HG03066 (cell line): Measurements from ENCODE around the gene AKNA.
"Not testable (repeated sequence)": the region's sequence is repeated elsewhere in the genome, so short reads cannot be mapped to it uniquely, and the experiment has no call there.

Source experiments
- ATAC-seq: cut with Tn5 transposase; IDR thresholded peaks from one replicate; pipeline ENCODE4 v1.9.1; 2021; ENCODE audit warnings: low read depth; ENCODE audit not compliant: unreplicated experiment

The AKNA gene

GRCh38 chr9:114328357-114328820 is 59.4 kb downstream of the AKNA start:
- not testable (repeated sequence) for ATAC-seq

- no peak for ATAC-seq
Observed at GRCh38 chr9:114327749-114328148, 60.0 kb downstream of the AKNA start.

GRCh38 chr9:114325684-114326254 is 62.0 kb downstream of the AKNA start:
- not testable (repeated sequence) for ATAC-seq

- ATAC-seq = not testable (repeated sequence)
Observed at GRCh38 chr9:114324965-114325364, 62.8 kb downstream of the AKNA start.

- no peak for ATAC-seq
Observed at GRCh38 chr9:114324492-114324891, 63.3 kb downstream of the AKNA start.

- ATAC-seq = not testable (repeated sequence)
Observed at GRCh38 chr9:114323849-114324248, 63.9 kb downstream of the AKNA start.

- ATAC-seq = not testable (repeated sequence)
Observed at GRCh38 chr9:114322831-114323531, 64.8 kb downstream of the AKNA start, which contains the start of gene ORM1. TSS of gene ORM1 (plus strand) at chr9:114323098. CDS start at chr9:114323134, 36 bp downstream.

- ATAC-seq = not testable (repeated sequence)
Observed at GRCh38 chr9:114322160-114322818, 65.5 kb downstream of the AKNA start.

- no peak for ATAC-seq
Observed at GRCh38 chr9:114321759-114322158, 66.0 kb downstream of the AKNA start.

GRCh38 chr9:114320710-114321109 is 67.1 kb downstream of the AKNA start:
- not testable (repeated sequence) for ATAC-seq

GRCh38 chr9:114319147-114319546 is 68.6 kb downstream of the AKNA start:
- no peak for ATAC-seq

- no peak for ATAC-seq
Observed at GRCh38 chr9:114318416-114318815, 69.4 kb downstream of the AKNA start.

GRCh38 chr9:114317665-114318357 is 70.0 kb downstream of the AKNA start:
- ATAC-seq = no peak

GRCh38 chr9:114316605-114317230 is 71.1 kb downstream of the AKNA start:
- ATAC-seq = no peak

- no peak for ATAC-seq
Observed at GRCh38 chr9:114315723-114316363, 71.9 kb downstream of the AKNA start.

- ATAC-seq = no peak
Observed at GRCh38 chr9:114314881-114315722, 72.7 kb downstream of the AKNA start.

GRCh38 chr9:114314256-114314867 is 73.4 kb downstream of the AKNA start:
- no peak for ATAC-seq

GRCh38 chr9:114313186-114313585 is 74.6 kb downstream of the AKNA start:
- ATAC-seq = no peak

- ATAC-seq = no peak
Observed at GRCh38 chr9:114312513-114312875, 75.3 kb downstream of the AKNA start.
